HG02970 (cell line): ENCODE results near the gene DOCK1.

Source experiments
- ATAC-seq: cut with Tn5 transposase; IDR thresholded peaks from one replicate; pipeline ENCODE4 v1.9.1; 2021; ENCODE audit warnings: mild to moderate bottlenecking, moderate library complexity, moderate number of reproducible peaks; ENCODE audit not compliant: unreplicated experiment, low FRiP score

DOCK1 gene

GRCh38 chr10:127320176-127320575, 414.9 kb downstream of the DOCK1 start:
- no peak for ATAC-seq

- ATAC-seq, result no peak
Observed at GRCh38 chr10:127322286-127322685, 417.1 kb downstream of the DOCK1 start.

- no peak for ATAC-seq
Observed at GRCh38 chr10:127325506-127325905, 420.3 kb downstream of the DOCK1 start.

- ATAC-seq, result no peak
Observed at GRCh38 chr10:127326883-127327282, 421.7 kb downstream of the DOCK1 start.

- ATAC-seq, result no peak
Observed at GRCh38 chr10:127331696-127332095, 426.5 kb downstream of the DOCK1 start.

GRCh38 chr10:127332631-127333030, 427.4 kb downstream of the DOCK1 start:
- no peak for ATAC-seq

GRCh38 chr10:127337801-127338200, 432.6 kb downstream of the DOCK1 start:
- ATAC-seq, result no peak

- ATAC-seq, result no peak
Observed at GRCh38 chr10:127338399-127339110, 433.3 kb downstream of the DOCK1 start.

- no peak for ATAC-seq
Observed at GRCh38 chr10:127343821-127344220, 438.6 kb downstream of the DOCK1 start.

- ATAC-seq, result no peak
Observed at GRCh38 chr10:127344346-127344745, 439.1 kb downstream of the DOCK1 start.

- ATAC-seq, result no peak
Observed at GRCh38 chr10:127345231-127345965, 440.2 kb downstream of the DOCK1 start.

GRCh38 chr10:127346604-127347003, 441.4 kb downstream of the DOCK1 start:
- no peak for ATAC-seq

- ATAC-seq, result no peak
Observed at GRCh38 chr10:127347202-127347959, 442.2 kb downstream of the DOCK1 start.

GRCh38 chr10:127349737-127350136, 444.5 kb downstream of the DOCK1 start:
- ATAC-seq, result no peak

GRCh38 chr10:127351542-127351941, 446.3 kb downstream of the DOCK1 start:
- ATAC-seq, result no peak

- no peak for ATAC-seq
Observed at GRCh38 chr10:127353544-127353943, 448.3 kb downstream of the DOCK1 start.

GRCh38 chr10:127354255-127354654, 449.0 kb downstream of the DOCK1 start:
- ATAC-seq, result no peak

- ATAC-seq, result no peak
Observed at GRCh38 chr10:127354992-127355391, 449.8 kb downstream of the DOCK1 start.

- no peak for ATAC-seq
Observed at GRCh38 chr10:127356360-127356759, 451.1 kb downstream of the DOCK1 start.

GRCh38 chr10:127357265-127357664, 452.0 kb downstream of the DOCK1 start:
- no peak for ATAC-seq

GRCh38 chr10:127358337-127358736, 453.1 kb downstream of the DOCK1 start:
- ATAC-seq, result no peak
